SU-DHL-6 (cell line): ENCODE data around the gene PLA2G2C.

ENCODE experiments used
- CTCF ChIP-seq: fragments of 200-600 bp; sonication (generic); IDR thresholded peaks from one replicate; pipeline ENCODE4 v1.5.1; 2017; ENCODE audit warnings: antibody characterized with exemption, mild to moderate bottlenecking, low read length, moderate library complexity; ENCODE audit not compliant: insufficient read depth, poor library complexity, severe bottlenecking
- EZH2phosphoT487 ChIP-seq: fragments of 200-600 bp; sonication (generic), shearing (Covaris generic); conservative IDR thresholded peaks from 2 replicates; pipeline ENCODE4 v1.6.1; 2018; ENCODE audit warnings: mild to moderate bottlenecking, antibody characterized with exemption, low read length, moderate library complexity, mixed read lengths

DNA sequence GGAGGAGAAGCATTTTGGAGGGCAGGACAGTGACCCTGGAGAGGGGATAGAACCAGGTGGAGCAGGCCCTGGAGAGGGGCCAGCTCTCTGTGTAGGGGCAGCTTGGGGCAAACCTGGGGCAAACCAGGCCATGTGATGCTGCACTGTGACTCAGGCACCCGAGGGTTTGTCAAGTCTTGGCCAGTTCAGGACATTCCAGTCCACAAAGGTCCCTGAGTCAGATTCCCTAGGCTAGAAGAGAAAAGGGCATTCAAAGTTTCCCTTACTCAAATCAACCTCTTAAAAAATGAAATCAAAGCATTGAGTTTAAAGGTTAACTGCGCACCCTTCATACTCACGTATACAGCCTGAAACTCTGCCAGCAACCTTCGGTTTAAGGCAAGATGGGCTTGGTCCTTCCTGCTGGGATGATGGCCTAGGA, 25.2 kb upstream of the PLA2G2C start:
- TF ChIP-seq CTCF = no peak
- no peak for TF ChIP-seq EZH2phosphoT487
